OCI-LY7 (cell line): ENCODE results near the gene CNOT11.

ENCODE experiments used
- CTCF ChIP-seq: fragments of 200-600 bp; sonication (generic); conservative IDR thresholded peaks from 2 replicates; pipeline ENCODE4 v1.5.1; 2014; ENCODE audit warnings: mild to moderate bottlenecking, antibody characterized with exemption, low read length, moderate library complexity, mixed read lengths
- EZH2phosphoT487 ChIP-seq: fragments of 200-600 bp; sonication (generic); IDR thresholded peaks from 2 replicates; pipeline ENCODE4 v1.6.1; 2018; ENCODE audit warnings: low read depth, borderline replicate concordance, mild to moderate bottlenecking, mixed run types, antibody characterized with exemption, low read length, moderate library complexity, mixed read lengths

GRCh38 chr2:101278925-101279324 is 26.2 kb downstream of the CNOT11 start:
- TF ChIP-seq CTCF (no peak), EZH2phosphoT487 (no peak)
